NOMO-1 treated with dmso at 0.1 percent for 144 hours (cell line): ENCODE results near the gene BAZ2A.
"Not testable (repeated sequence)": the region's sequence is repeated elsewhere in the genome, so short reads cannot be mapped to it uniquely, and the experiment has no call there.

ENCODE experiments used
- DNase-seq: peaks from one replicate; lab custom pipeline; 2025; ENCODE audit not compliant: unreplicated experiment; lab: John Stamatoyannopoulos, UW

Gene BAZ2A

DNA sequence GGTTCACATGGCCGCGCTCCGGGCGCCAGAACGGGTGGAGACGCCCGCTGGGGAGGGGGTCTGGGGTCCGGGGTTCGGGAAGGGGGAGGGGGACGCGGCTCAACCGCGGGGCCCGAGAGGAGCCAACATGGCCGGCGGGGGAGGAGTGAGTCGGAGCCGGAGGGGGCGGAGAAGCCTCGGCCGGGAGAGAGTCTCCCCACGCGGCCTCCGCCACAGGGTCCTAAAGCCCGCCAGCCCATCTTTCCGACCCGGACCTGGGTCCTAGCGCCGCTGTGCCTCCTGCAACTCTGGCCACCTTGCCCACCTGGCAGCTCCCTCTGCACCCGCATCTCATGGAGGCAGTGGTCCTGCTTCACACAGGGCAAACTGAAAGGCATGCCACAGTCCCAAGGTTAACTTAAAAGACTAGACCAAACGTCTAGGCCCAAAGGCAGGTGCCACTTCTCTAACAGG is at the start of gene BAZ2A:
BAZ2A (minus strand) TSS at position 147 of the 453 bp plus-strand sequence. CDS start 12,796 bp downstream, outside the sequence.
- DNase-seq = peak; percentile 82

GRCh38 chr12:56678852-56679251 is 48.7 kb upstream of the BAZ2A start:
- DNase-seq = no peak

GRCh38 chr12:56677680-56678079 is 47.6 kb upstream of the BAZ2A start:
- DNase-seq = no peak

DNA sequence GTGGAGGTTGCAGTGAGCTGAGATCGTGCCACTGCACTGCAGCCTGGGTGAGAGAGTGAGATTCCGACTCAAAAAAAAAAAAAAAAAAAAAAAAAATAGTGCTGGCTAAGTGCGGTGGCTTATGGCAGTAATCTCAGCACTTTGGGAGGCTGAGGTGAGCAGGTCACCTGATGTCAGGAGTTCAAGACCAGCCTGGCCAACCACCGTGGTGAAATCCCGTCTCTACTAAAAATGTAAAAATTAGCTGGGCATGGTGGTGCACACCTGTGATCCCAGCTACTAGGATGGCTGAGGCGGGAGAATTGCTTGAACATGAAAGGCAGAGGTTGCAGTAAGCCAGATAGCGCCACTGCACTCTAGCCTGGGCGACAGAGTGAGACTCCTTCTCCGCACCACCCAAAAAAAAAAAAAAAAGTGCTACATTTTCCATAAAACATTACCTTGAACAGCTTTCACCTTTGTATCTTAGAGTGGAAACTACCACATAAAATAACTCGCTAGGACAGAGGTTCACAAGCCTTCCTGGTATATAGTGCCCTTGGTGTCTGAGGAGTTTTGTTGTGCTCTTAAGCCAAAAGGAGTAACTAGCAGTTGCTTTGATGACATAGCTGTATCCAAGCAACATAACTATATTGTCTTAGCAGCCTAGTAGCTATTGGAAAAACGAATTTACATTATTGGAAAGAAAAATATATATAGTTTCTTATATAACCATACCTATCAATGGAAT is 46.9 kb upstream of the BAZ2A start:
- DNase-seq = no peak

- DNase-seq = no peak
Observed at GRCh38 chr12:56671608-56672007, 41.5 kb upstream of the BAZ2A start.

GRCh38 chr12:56670836-56671235 is 40.7 kb upstream of the BAZ2A start:
- no peak for DNase-seq

DNA sequence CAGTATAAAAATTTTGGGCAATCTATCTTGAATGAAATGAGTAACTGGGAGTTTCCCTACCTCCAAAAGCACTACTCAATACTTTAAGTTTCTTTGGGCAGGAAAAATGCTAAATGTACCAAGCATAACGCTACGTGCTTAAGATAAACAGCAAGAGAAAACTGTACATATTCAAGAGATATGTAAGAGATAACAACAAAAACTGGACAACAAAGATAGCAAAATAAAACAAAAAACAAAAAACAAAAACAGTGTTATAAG is 38.0 kb upstream of the BAZ2A start:
- no peak for DNase-seq

DNA sequence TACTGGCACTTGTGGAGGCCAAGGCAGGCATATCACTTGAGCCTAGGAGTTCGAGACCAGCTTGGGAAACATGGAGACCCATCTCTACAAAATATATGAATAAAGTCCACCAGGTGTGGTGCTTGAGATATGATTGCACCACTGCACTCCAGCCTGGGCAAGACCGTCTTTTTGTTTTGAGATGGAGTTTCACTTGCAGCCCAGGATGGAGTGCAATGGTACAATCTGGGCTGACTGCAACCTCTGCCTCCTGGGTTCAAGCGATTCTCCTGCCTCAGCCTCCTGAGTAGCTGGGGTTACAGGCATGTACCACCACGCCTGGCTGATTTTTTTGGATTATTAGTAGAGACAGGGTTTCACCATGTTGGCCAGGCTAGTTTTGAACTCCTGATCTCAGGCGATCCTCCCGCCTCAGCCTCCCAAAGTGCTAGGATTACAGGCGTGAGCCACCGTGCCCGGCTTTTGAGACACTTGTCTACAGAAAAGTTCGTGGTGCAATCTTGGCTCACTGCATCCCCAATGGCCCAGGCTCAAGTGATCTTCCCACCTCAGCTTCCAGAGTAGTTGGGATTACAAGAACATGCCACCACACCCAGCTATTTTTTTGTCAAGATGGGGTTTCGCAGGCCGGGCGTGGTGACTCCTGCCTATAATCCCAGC is 32.0 kb upstream of the BAZ2A start:
- DNase-seq = no peak

DNA sequence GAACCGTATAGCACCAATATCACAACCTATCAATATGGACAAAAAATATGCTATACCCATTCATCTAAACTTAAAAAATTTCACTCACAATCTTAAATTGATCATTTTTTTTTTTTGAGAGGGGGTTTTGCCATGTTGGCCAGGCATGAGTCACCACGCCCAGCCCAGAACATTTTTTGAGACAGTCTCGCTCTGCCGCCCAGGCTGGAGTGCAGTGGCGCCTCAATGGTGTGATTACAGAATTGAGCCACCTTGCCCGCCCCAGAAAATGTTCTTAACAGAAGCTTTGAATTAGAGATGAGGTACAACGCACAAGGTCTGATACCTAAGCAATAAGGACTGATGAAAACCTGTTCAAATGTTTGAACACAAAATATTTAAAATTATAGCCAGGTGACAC is 31.4 kb upstream of the BAZ2A start:
- no peak for DNase-seq

DNA sequence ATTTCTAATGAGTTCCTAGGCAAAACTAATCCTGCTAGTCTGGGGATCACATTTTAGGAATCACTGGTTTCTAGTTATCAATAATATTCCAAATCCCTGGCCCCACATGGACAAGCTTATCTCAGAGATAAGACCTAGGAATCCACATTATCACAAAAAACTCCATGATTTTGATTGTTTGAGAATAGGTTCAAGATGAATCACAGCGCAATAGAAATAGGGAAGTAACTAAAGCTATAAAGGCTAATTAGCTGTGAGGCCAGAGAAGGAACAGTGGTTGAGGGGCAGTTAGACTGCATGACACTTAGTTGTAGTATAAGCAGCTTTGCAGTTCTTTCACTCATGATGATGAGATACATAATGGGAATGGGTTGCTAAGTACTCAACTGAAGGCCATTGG is 28.8 kb upstream of the BAZ2A start:
- DNase-seq = peak; percentile 85

DNA sequence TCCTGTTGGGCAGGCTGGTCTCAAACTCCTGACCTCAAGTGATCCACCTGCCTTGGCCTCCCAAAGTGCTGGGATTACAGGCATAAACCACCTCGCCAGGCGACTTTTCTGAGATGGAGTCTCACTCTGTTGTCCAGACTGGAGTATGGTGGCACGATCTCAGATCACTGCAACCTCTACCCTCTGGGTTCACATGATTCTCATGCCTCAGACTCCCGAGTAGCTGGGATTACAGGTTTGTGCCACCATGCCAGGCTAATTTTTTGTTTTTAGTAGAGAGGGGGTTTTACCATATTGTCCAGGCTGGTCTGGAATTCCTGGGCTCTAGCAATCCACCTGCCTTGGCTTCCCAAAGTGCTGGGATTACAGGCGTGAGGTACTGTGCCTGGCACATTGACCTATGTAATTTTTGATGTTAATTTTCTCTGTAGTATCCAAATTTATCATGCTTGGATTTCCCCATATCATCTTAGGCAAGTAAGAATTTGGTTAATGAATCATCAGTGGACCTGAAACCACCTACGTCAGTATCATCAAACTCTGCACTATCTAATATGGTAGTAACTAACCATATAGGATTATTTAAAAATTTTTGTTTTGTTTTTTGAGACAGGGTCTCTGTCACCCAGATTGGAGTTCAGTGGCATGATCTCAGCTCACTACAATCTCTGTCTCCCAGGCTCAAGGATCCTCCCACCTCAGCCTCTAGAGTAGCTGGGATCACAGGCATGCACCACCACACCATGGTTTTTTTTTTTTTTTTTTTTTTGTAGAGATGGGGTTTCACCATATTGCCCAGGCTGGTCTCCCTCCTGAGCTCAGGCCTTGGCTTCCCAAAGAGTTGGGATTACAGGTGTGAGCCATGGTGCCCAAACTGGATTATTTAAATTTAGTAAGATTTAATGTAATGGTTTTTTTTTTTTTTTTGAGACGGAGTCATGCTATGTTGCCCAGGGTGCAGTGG is 27.6 kb upstream of the BAZ2A start:
- DNase-seq = no peak

GRCh38 chr12:56653781-56654180 is 23.7 kb upstream of the BAZ2A start:
- not testable (repeated sequence) for DNase-seq

DNA sequence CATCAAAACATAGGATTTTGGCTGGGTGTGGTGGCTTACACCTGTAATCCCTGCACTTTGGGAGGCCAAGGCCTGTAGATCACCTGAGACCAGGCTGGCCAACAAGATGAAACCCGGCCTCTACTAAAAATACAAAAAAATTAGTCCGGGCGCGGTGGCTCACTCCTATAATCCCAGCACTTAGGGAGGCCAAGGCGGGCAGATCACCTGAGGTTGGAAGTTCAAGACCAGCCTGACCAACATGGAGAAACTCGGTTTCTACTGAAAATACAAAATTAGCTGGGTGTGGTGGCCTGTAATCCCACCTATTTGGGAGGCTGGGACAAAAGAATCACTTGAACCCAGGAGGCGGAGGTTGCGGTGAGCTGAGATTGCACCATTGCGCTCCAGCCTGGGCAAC is 17.9 kb upstream of the BAZ2A start:
- DNase-seq = not testable (repeated sequence)

GRCh38 chr12:56645717-56646446 is 15.8 kb upstream of the BAZ2A start, which contains the start of gene ATP5F1B:
TSS of gene ATP5F1B (minus strand) at chr12:56645984. CDS start at chr12:56645963, 21 bp downstream.
- DNase-seq = peak; percentile 98

DNA sequence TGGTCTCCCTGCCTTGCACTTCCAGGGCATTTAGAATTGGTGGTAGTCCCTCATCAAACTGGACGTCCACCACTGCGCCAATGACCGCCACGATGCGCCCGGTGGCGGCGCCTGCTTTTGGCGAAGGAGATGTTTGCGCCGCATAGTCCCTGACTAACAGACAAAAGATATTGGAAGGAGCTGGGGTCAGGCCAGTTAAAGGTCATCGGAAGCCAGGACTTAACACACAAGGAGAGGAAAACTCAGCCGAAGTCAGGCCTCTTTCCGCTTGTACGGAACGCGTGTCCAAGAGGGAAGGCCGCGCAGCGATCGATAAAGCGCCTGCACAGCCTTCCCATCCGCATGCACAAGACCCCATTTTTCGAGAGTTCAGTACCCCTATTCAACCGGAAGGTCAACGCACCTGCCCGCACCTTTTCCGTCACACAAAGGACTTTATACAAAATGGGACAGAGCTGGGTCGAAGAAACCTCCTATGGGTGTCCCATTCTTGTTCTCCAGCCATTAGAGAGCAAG is 15.1 kb upstream of the BAZ2A start:
- DNase-seq = no peak

DNA sequence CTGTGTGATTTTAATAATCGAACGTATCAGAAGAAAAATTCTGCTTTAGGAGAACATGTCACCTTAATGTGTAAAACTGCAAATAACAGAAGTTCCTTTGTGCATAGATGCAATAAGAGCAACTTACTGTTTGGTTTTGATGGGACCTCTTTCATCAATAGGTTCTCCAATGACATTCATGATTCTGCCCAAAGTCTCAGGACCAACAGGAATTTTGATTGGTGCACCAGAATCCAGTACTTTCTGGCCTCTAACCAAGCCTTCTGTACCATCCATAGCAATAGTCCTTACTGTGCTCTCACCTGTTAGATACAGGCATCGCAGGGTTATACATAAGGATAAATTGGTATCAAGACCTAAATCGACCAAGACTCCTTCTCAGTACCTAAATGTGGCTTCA is 14.5 kb upstream of the BAZ2A start:
- DNase-seq = no peak

DNA sequence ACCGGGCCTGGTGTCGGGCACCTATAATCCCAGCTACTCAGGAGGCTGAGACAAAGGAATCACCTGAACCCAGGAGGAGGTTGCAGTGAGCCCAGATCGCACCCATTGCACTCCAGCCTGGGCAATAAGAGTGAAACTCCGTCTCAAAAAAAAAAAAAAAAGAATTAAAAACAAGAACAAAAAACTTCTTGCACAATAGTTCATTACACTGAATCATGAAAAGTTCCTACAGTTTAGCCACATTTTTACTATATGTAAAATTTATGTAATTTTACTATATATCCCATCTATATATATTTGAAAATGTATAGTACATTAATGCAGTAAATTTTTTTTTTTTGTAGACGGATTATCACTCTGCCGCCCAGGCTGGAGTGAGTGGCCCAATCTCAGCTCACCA is 11.1 kb upstream of the BAZ2A start:
- no peak for DNase-seq

DNA sequence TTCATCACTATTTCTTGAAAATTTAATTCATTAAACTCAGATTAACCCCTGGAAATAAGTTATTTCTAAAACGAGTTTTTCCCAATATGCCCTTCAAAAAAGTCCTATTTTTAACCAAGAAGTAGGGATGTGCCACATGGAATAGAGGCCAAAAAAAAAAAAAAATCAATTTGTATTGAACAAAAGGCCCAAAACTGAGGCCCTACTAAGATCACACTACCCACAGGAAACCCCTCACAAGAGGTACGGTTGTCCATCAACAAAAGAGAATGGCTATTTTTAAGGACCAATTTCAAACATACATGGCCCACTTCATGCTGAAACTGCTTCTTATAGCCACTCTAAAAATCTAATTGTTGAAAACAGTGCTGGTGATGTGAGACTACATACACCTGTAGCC is 7.5 kb upstream of the BAZ2A start:
- DNase-seq = no peak

DNA sequence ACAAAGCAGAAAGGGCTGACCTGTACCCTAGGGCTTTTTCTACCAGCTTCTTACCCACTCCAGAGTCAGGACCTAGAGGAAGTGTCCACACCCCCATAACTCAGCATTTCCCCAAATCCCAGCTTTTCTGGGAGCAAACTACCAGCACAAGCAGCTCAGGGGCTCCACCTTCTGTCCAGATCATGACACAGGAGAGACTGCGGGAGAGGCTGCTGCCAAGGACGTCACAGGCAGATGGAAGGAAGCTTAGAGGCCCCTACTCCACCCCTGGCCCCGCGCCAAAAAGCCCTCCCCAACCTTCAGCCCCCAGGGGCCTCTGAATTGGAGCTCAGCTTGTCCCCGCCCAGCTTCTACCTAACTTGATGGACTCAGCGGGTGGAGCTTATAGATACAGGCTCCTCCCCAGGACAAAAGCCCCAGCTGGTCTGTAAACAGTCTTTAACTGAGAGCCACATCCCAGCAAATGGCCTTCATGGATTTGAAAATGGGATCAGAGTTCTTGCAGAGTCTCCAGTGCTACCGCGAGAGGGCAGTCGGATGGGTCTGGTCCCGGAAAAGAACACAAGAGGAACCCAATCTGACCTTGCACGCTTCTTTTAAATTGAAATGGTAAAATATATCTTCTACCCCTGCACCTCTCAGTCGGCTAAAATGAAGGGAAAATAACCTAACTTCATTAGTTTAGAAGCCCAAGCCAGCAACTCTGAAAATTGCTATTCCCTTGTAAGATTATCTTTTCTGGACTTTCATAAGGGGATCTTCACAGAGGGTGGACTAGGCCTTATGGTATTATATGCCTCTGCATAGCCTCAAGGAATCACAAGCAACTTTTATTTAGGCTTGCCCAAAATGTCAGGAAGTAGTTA is 6.8 kb upstream of the BAZ2A start:
- peak; percentile 92 for DNase-seq
